ENCODE data around the gene TRMT6.
A peak's percentile ranks its signal among the peaks of the same experiment; 100 is the strongest.

Gene TRMT6

DNA sequence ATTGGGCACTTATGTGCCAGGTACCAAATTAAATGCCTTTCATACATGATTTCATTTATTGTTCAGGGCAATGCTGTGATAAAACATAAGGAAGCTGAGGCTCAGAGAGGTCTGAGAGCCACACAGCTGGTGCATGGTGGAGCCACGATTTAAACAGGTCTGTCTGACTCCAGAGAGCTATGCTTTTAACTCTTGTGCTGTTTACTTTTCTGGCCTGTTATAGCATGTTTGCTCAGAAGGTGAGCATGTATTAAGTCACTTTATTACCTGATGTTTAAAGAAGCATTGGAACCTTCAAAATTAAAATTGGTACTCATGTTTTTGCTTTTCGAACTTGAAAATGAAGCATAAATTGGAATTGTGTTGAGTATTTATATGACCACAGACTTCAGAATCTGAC, 26.9 kb upstream of the TRMT6 start:
- Histone ChIP-seq H3K27me3 (ENCODE audit: insufficient read depth, poor library complexity, severe bottlenecking) (no peaks in the 10 kb centered on the region), H3K27ac (replicated peaks) (no peak overlapping the region), H3K4me3 (replicated peaks; ENCODE audit: insufficient read depth, low read length) (no peak overlapping the region)
- TF ChIP-seq POLR2AphosphoS5 (IDR thresholded peaks at IDR 0.05; ENCODE audit: low read depth): no peak
- no peak for TF ChIP-seq CTCF (IDR thresholded peaks at IDR 0.05; ENCODE audit: insufficient read depth, low read length)
- no peak for TF ChIP-seq REST (IDR thresholded peaks at IDR 0.05; ENCODE audit: insufficient replicate concordance, low read depth)
- TF ChIP-seq GABPA (IDR thresholded peaks at IDR 0.05; ENCODE audit: low read depth): no peak
- TF ChIP-seq SPI1 (IDR thresholded peaks at IDR 0.05; ENCODE audit: borderline replicate concordance, low read depth): no peak
- DNase-seq (ENCODE audit: low read depth in 1 of 2, low spot score in 1 of 2): no peak

- Histone ChIP-seq H3K27me3 (ENCODE audit: insufficient read depth, poor library complexity, severe bottlenecking) (no peaks in the 10 kb centered on the region), H3K4me3 (replicated peaks; ENCODE audit: insufficient read depth, low read length) (no peak overlapping the region), H3K27ac (replicated peaks) (no peak overlapping the region)
- DNase-seq (ENCODE audit: low read depth in 1 of 2, low spot score in 1 of 2): no peak
- no peak for TF ChIP-seq SPI1 (IDR thresholded peaks at IDR 0.05; ENCODE audit: borderline replicate concordance, low read depth)
- TF ChIP-seq POLR2AphosphoS5 (IDR thresholded peaks at IDR 0.05; ENCODE audit: low read depth): no peak
- no peak for TF ChIP-seq CTCF (IDR thresholded peaks at IDR 0.05; ENCODE audit: insufficient read depth, low read length)
- no peak for TF ChIP-seq REST (IDR thresholded peaks at IDR 0.05; ENCODE audit: insufficient replicate concordance, low read depth)
- TF ChIP-seq GABPA (IDR thresholded peaks at IDR 0.05; ENCODE audit: low read depth): no peak
These were observed 25.4 kb upstream of the TRMT6 start for GRCh38 chr20:5975778-5976177.

- Histone ChIP-seq H3K27me3 (ENCODE audit: insufficient read depth, poor library complexity, severe bottlenecking) (no peaks in the 10 kb centered on the region), H3K4me3 (replicated peaks; ENCODE audit: insufficient read depth, low read length) (no peak overlapping the region), H3K27ac (replicated peaks) (peak overlapping the region; percentile 73; the same call in 1 of the 2 replicates)
- no peak for TF ChIP-seq REST (IDR thresholded peaks at IDR 0.05; ENCODE audit: insufficient replicate concordance, low read depth)
- no peak for TF ChIP-seq SPI1 (IDR thresholded peaks at IDR 0.05; ENCODE audit: borderline replicate concordance, low read depth)
- no peak for TF ChIP-seq CTCF (IDR thresholded peaks at IDR 0.05; ENCODE audit: insufficient read depth, low read length)
- no peak for TF ChIP-seq GABPA (IDR thresholded peaks at IDR 0.05; ENCODE audit: low read depth)
- no peak for TF ChIP-seq POLR2AphosphoS5 (IDR thresholded peaks at IDR 0.05; ENCODE audit: low read depth)
- DNase-seq (ENCODE audit: low read depth in 1 of 2, low spot score in 1 of 2): no peak
These were observed 24.2 kb upstream of the TRMT6 start for GRCh38 chr20:5974531-5974930.

Measured in HL-60 (cell line).